Keratinocyte (primary cell): Measurements from ENCODE around the gene FNDC3B.

Source experiments
- EZH2 ChIP-seq: IDR thresholded peaks from one replicate; pipeline ENCODE4 v1.6.1; 2012; ENCODE audit warnings: inconsistent platforms, mild to moderate bottlenecking, low read length, moderate library complexity
- TF ChIP-seq, protein P1 (sequence below), 3 experiments: IDR thresholded peaks in 1 of 3; conservative IDR thresholded peaks in 1 of 3; optimal IDR thresholded peaks in 1 of 3; 2 replicates in 2 of 3; 3 replicates in 1 of 3; pipeline versions ENCODE3 to v1.5.1; 2011; ENCODE audit warnings: low read length in 3 of 3, mild to moderate bottlenecking in 3 of 3, moderate library complexity in 2 of 3, control low read depth in 1 of 3, inconsistent platforms in 1 of 3; ENCODE audit not compliant: insufficient read depth in 2 of 3; ENCODE audit errors: extremely low read depth in 1 of 3

DNA sequence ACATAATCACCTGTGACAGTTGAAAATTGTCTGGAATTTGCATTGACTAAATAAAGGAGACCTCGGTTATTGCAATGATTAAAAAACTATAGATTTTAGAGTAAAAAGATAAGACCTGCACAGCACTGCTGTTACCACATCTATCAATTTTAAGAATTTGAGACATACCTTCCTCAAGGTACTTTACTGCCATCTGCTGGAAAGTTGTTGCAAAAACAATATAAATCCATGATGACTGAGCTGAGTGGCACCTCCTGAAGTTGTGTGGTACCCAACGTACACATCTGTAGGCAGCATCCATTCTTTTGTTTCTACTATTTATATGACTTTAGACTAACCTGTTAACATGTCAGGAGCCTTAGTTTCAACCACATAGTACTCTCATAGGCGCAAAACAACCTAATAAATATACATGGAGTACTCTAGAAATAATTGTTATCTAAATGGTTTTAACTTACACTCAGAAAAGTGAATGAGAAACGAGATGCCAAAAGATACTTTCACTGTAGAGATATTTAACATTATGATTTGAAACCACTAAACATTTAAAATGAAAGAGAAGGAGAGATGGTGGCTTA, 302.2 kb downstream of the FNDC3B start:
- TF ChIP-seq, protein P1, sequence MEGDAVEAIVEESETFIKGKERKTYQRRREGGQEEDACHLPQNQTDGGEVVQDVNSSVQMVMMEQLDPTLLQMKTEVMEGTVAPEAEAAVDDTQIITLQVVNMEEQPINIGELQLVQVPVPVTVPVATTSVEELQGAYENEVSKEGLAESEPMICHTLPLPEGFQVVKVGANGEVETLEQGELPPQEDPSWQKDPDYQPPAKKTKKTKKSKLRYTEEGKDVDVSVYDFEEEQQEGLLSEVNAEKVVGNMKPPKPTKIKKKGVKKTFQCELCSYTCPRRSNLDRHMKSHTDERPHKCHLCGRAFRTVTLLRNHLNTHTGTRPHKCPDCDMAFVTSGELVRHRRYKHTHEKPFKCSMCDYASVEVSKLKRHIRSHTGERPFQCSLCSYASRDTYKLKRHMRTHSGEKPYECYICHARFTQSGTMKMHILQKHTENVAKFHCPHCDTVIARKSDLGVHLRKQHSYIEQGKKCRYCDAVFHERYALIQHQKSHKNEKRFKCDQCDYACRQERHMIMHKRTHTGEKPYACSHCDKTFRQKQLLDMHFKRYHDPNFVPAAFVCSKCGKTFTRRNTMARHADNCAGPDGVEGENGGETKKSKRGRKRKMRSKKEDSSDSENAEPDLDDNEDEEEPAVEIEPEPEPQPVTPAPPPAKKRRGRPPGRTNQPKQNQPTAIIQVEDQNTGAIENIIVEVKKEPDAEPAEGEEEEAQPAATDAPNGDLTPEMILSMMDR (optimal IDR thresholded peaks at IDR 0.05 in 1 of 3, IDR thresholded peaks at IDR 0.05 in 1 of 3, conservative IDR thresholded peaks at IDR 0.05 in 1 of 3; ENCODE audit: extremely low read depth in 1 of 3, insufficient read depth in 2 of 3, low read length in 3 of 3), result peak; percentile 30 to 46 (median 40)
- no peak for TF ChIP-seq EZH2
